GM12892 (cell line): ENCODE measurements around the gene MGST2.

Experiments used
- POLR2A ChIP-seq: IDR thresholded peaks from 2 replicates; pipeline ENCODE4 v1.6.1; 2011; ENCODE audit warnings: low read depth, low read length, control low read depth
- POLR2AphosphoS5 ChIP-seq: IDR thresholded peaks from 2 replicates; pipeline ENCODE4 v1.6.1; 2011; ENCODE audit warnings: low read depth, low read length, control low read depth
- TAF1 ChIP-seq: IDR thresholded peaks from 2 replicates; pipeline ENCODE4 v1.6.1; 2011; ENCODE audit warnings: low read depth, mild to moderate bottlenecking, control low read depth, low read length, borderline replicate concordance

- no peak for TF ChIP-seq POLR2A
- no peak for TF ChIP-seq POLR2AphosphoS5
- no peak for TF ChIP-seq TAF1
These were observed 11.4 kb downstream of the MGST2 start for GRCh38 chr4:139676913-139677585.
